Fibroblast of mammary gland (primary cell): ENCODE results near the gene RPS26.

Experiments
- DNase-seq: peaks from one replicate; pipeline ENCODE4 v3.0.0-alpha.2; 2010; ENCODE audit warnings: low read depth
- H3K4me3 ChIP-seq: 2 replicates; pipeline ENCODE4 v1.5.1; 2011; ENCODE audit warnings: low read depth, mild to moderate bottlenecking, low read length, moderate library complexity; ENCODE audit not compliant: control insufficient read depth
- CTCF ChIP-seq: conservative IDR thresholded peaks from 2 replicates; pipeline ENCODE4 v1.5.1; 2011; ENCODE audit warnings: low read depth, low read length, inconsistent platforms; ENCODE audit not compliant: control insufficient read depth, insufficient read depth

RPS26 gene

GRCh38 chr12:56014205-56014604 is 27.5 kb upstream of the RPS26 start:
- H3K4me3 ChIP-seq = no peak overlapping the region
- no peak for TF ChIP-seq CTCF
- no peak for DNase-seq

GRCh38 chr12:56017181-56017580 is 24.5 kb upstream of the RPS26 start:
- no peak overlapping the region for H3K4me3 ChIP-seq
- no peak for TF ChIP-seq CTCF
- no peak for DNase-seq

- no peak for DNase-seq
- no peak for TF ChIP-seq CTCF
- H3K4me3 ChIP-seq = no peak overlapping the region
Observed at GRCh38 chr12:56018356-56018755, 23.4 kb upstream of the RPS26 start.

GRCh38 chr12:56020423-56021184 is 21.1 kb upstream of the RPS26 start, which contains the start of gene IKZF4:
Gene IKZF4, plus strand, starts transcription at chr12:56021043. Its CDS starts 451 bp downstream, at chr12:56021494.
- DNase-seq = no peak
- H3K4me3 ChIP-seq = peak within 1 kb of the TSS; percentile 2
- no peak for TF ChIP-seq CTCF

- no peak overlapping the region for H3K4me3 ChIP-seq
- TF ChIP-seq CTCF = no peak
- no peak for DNase-seq
Observed at GRCh38 chr12:56021889-56022497, 19.7 kb upstream of the RPS26 start.

GRCh38 chr12:56028511-56029165 is 13.1 kb upstream of the RPS26 start:
- no peak for TF ChIP-seq CTCF
- DNase-seq = no peak
- no peak overlapping the region for H3K4me3 ChIP-seq
